GM12878 (cell line): ENCODE results near the gene ROBO1. TPM values are rescaled to one million over a fixed set of nuclear protein-coding genes. Genes with fewer than 3 reads are reported as not detected.
"Not testable (repeated sequence)": the region's sequence is repeated elsewhere in the genome, so short reads cannot be mapped to it uniquely, and the experiment has no call there.

Source experiments
- ATAC-seq: fragments of 200-7000 bp; cut with Tn5 transposase; 3 replicates; pipeline ENCODE4 v1.9.1; 2020; ENCODE audit warnings: mild to moderate bottlenecking, moderate library complexity
- BruUV-seq: library from RNA; stranded (reverse); fragments of 400-500 nt; replicated peaks from 2 replicates; lab custom pipeline; 2021; lab: Mats Ljungman, UMichigan
- CTCF ChIA-PET: fragments of 300-600 bp; sonication (Branson Sonifier 250); formaldehyde crosslinking; extraction: SDS; loops from one replicate; lab custom pipeline; 2021; ENCODE audit warnings: inconsistent platforms; lab: Yijun Ruan, JAX
- POLR2A ChIA-PET: fragments of 350-600 bp; formaldehyde crosslinking; extraction: SDS; loops from one replicate; lab custom pipeline; 2021; ENCODE audit warnings: inconsistent platforms; lab: Charles Lee
- RAD21 ChIA-PET: fragments of 300-600 bp; sonication (Branson Sonifier 250); formaldehyde crosslinking; loops from one replicate; lab custom pipeline; 2023; ENCODE audit warnings: antibody characterized with exemption; ENCODE audit not compliant: unreplicated experiment; lab: Charles Lee
- SMC1A ChIA-PET: fragments of 300-600 bp; sonication (Branson Sonifier 250); formaldehyde crosslinking; loops from one replicate; lab custom pipeline; 2023; ENCODE audit not compliant: unreplicated experiment, uncharacterized antibody; lab: Charles Lee
- DNase-seq: peaks from one replicate; pipeline ENCODE4 v3.0.0-alpha.2; 2011; ENCODE audit warnings: low read depth, low spot score
- FAIRE-seq: peaks from 3 replicates; lab custom pipeline; 2011; peaks lifted over from hg19 to GRCh38; lab: Jason Lieb, UNC
- H2AFZ ChIP-seq: 2 replicates; pipeline ENCODE4 v1.6.0; 2011; ENCODE audit warnings: low read depth, low read length, control low read depth; ENCODE audit not compliant: control insufficient read depth
- H3K27ac ChIP-seq: 2 replicates; pipeline ENCODE4 v1.5.1; 2011; ENCODE audit warnings: control low read depth; ENCODE audit not compliant: control insufficient read depth, insufficient read depth
- H3K27me3 ChIP-seq, 2 experiments: replicated peaks in 1 of 2; 2 replicates each; pipeline versions ENCODE4 v1.6.0 to v1.6.1; 2011; ENCODE audit warnings: low read length in 1 of 2; ENCODE audit not compliant: control insufficient read depth in 2 of 2, insufficient read depth in 2 of 2
- H3K36me3 ChIP-seq, 2 experiments: 2 replicates each; pipeline ENCODE4 v1.5.1; 2011; ENCODE audit warnings: low read length in 1 of 2; ENCODE audit not compliant: control insufficient read depth in 2 of 2, insufficient read depth in 2 of 2
- H3K4me1 ChIP-seq: 2 replicates; pipeline ENCODE4 v1.6.1; 2011; ENCODE audit warnings: mild to moderate bottlenecking, low read length, moderate library complexity, mixed read lengths; ENCODE audit not compliant: control insufficient read depth, insufficient read depth
- H3K4me2 ChIP-seq: 2 replicates; pipeline ENCODE4 v1.6.0; 2011; ENCODE audit warnings: control low read depth; ENCODE audit not compliant: control insufficient read depth, insufficient read depth
- H3K4me3 ChIP-seq: fragments of 200-600 bp; sonication (generic); 2 replicates; pipeline ENCODE4 v1.5.1; 2016
- H3K79me2 ChIP-seq: 2 replicates; pipeline ENCODE4 v1.6.0; 2011; ENCODE audit warnings: low read length; ENCODE audit not compliant: control insufficient read depth, insufficient read depth
- H3K9ac ChIP-seq: 2 replicates; pipeline ENCODE4 v1.8.0; 2011; ENCODE audit warnings: low read length, control low read depth, mixed read lengths; ENCODE audit not compliant: control insufficient read depth, insufficient read depth
- H3K9me3 ChIP-seq: replicated peaks from 3 replicates; pipeline ENCODE4 v1.5.1; 2011; ENCODE audit warnings: mild to moderate bottlenecking, low read length; ENCODE audit not compliant: control insufficient read depth, insufficient read depth
- H4K20me1 ChIP-seq: 2 replicates; pipeline ENCODE4 v1.6.0; 2011; ENCODE audit not compliant: control insufficient read depth, insufficient read depth
- E2F8 ChIP-seq: fragments of 450-650 bp; IDR thresholded peaks from 2 replicates; pipeline ENCODE4 v1.6.1; 2018; ENCODE audit warnings: mild to moderate bottlenecking, low read depth, moderate library complexity; ENCODE audit not compliant: partially characterized antibody
- EZH2 ChIP-seq: IDR thresholded peaks from 2 replicates; pipeline ENCODE4 v1.6.1; 2012; ENCODE audit warnings: low read depth, mild to moderate bottlenecking, control low read depth, inconsistent platforms, low read length, borderline replicate concordance; ENCODE audit not compliant: control insufficient read depth
- GABPA ChIP-seq: IDR thresholded peaks from 2 replicates; pipeline ENCODE4 v1.6.1; 2014; ENCODE audit warnings: antibody characterized with exemption, low read depth, mild to moderate bottlenecking, inconsistent platforms
- MEF2B ChIP-seq: fragments of 450-650 bp; IDR thresholded peaks from 2 replicates; pipeline ENCODE4 v1.6.1; 2018; ENCODE audit warnings: mild to moderate bottlenecking, moderate library complexity; ENCODE audit not compliant: partially characterized antibody, poor library complexity, severe bottlenecking
- MTA2 ChIP-seq: fragments of 450-650 bp; IDR thresholded peaks from 2 replicates; pipeline ENCODE4 v1.6.1; 2016; ENCODE audit warnings: low read depth, mild to moderate bottlenecking, moderate library complexity
- NBN ChIP-seq: fragments of 450-650 bp; IDR thresholded peaks from 2 replicates; pipeline ENCODE4 v1.6.1; 2016
- NFYA ChIP-seq: IDR thresholded peaks from 2 replicates; pipeline ENCODE4 v1.6.1; 2011; ENCODE audit warnings: low read depth, mild to moderate bottlenecking, low read length, improper control_type of control experiment, borderline replicate concordance
- NR2F1 ChIP-seq: fragments of 450-650 bp; conservative IDR thresholded peaks from 2 replicates; pipeline ENCODE4 v1.6.1; 2017; ENCODE audit warnings: mild to moderate bottlenecking
- NRF1 ChIP-seq: conservative IDR thresholded peaks from 2 replicates; pipeline ENCODE4 v1.6.1; 2011; ENCODE audit warnings: mild to moderate bottlenecking, low read depth, low read length, improper control_type of control experiment
- TBL1XR1 ChIP-seq: IDR thresholded peaks from 2 replicates; pipeline ENCODE4 v1.6.1; 2012; ENCODE audit warnings: low read depth, low read length, improper control_type of control experiment
- WRNIP1 ChIP-seq: IDR thresholded peaks from 2 replicates; pipeline ENCODE4 v1.6.1; 2011; ENCODE audit warnings: low read depth, low read length, improper control_type of control experiment, borderline replicate concordance
- YBX1 ChIP-seq: fragments of 450-650 bp; IDR thresholded peaks from 2 replicates; pipeline ENCODE4 v1.6.1; 2016; ENCODE audit warnings: antibody characterized with exemption
- ZBTB33 ChIP-seq: fragments of 450-650 bp; IDR thresholded peaks from 2 replicates; pipeline ENCODE4 v1.6.1; 2017; ENCODE audit warnings: mild to moderate bottlenecking
- WGBS: methylation state at CpG from one replicate; pipeline ENCODE4 v1.1.6; 2016; ENCODE audit warnings: low lambda C conversion rate; ENCODE audit not compliant: insufficient replicate concordance, insufficient coverage; ENCODE audit errors: missing lambda C conversion rate; 5-methylcytosine and 5-hydroxymethylcytosine counted together
- in situ Hi-C: fragments of 300-500 bp; cut with MboI; formaldehyde crosslinking; loops from 9 replicates; pipeline ENCODE4 v1.14.3; 2018; ENCODE audit warnings: mixed read lengths
- intact Hi-C: fragments of 100-400 bp; cut with micrococcal nuclease; formaldehyde crosslinking; loops from one replicate; pipeline ENCODE4 v1.14.2; 2022; ENCODE audit not compliant: unreplicated experiment
- polyA plus RNA-seq, 11 experiments: library from polyadenylated mRNA; depleted of rRNA in 4 of 11; unstranded in 6 of 11; stranded (reverse) in 5 of 11; fragments of >200 nt; fragmentation: Nextera tagmentation in 4 of 11; fragmentation: Illumina TruSeq in 1 of 11; extraction: Ambion mirVana in 4 of 11; extraction: Trizol in 1 of 11; gene quantifications; 1 replicate in 1 of 11; 2 replicates in 10 of 11; pipeline versions ENCODE4 v1.2.1 to v1.2.3, GENCODE V29; 2011 to 2016; ENCODE audit warnings: inconsistent platforms in 2 of 11, missing spikeins in 2 of 11, low read depth in 1 of 11
- total RNA-seq, 4 experiments: library from RNA; depleted of rRNA in 3 of 4; stranded (reverse); fragments of >200 nt in 3 of 4; fragmentation: Illumina TruSeq in 1 of 4; extraction: Trizol in 1 of 4; gene quantifications; 2 replicates each; pipeline versions ENCODE4 v1.2.1 to v1.2.3, GENCODE V29; 2013 to 2021

The ROBO1 gene
- total and polyA plus RNA-seq, 10 of the 15 experiments (the other 5 are each of a cell fraction or from before 2014, with no cell fraction given), result 0.29 to 46.5 (median 1.2) TPM

GRCh38 chr3:79790177-79790576 lies 22.4 kb upstream of the ROBO1 start:
- FAIRE-seq, RAD21 ChIA-PET: not testable (repeated sequence)

GRCh38 chr3:79773291-79773690 lies 5.5 kb upstream of the ROBO1 start:
- no peaks in the 10 kb centered on the region for H3K79me2 ChIP-seq
- no peak overlapping the region for H3K9ac ChIP-seq
- no TSS peak for BruUV-seq
- 25% methylated on average over 5 of the region's 5 CpGs for WGBS
- RAD21 ChIA-PET, result no interaction called here
- FAIRE-seq, result no peak
- SMC1A ChIA-PET, result interaction anchor here (1.1 kb wide), 1 partner anchor 11 kb away, joined by 3 read pairs; no protein-coding TSS in a partner anchor
- H3K4me1 ChIP-seq, result no peaks in the 10 kb centered on the region
- POLR2A ChIA-PET, result no interaction called here
- H3K36me3 ChIP-seq, result no peaks in the 10 kb centered on the region
- DNase-seq, result no peak
- in situ Hi-C loops, result no loop called here
- H3K9me3 ChIP-seq, result no peaks in the 10 kb centered on the region
- intact Hi-C loops, result no loop called here
- H4K20me1 ChIP-seq, result no peaks in the 10 kb centered on the region
- H2AFZ ChIP-seq, result no peak overlapping the region
- ATAC-seq, result no peak
- CTCF ChIA-PET, result no interaction called here
- H3K27me3 ChIP-seq, result no peaks in the 10 kb centered on the region
- no peak overlapping the region for H3K27ac ChIP-seq
- H3K4me2 ChIP-seq, result no peak overlapping the region
- H3K4me3 ChIP-seq, result no peak overlapping the region
- TF ChIP-seq E2F8 (no peak), NBN (no peak), ZBTB33 (no peak), YBX1 (no peak), NRF1 (no peak), WRNIP1 (no peak), GABPA (no peak), NFYA (no peak), MEF2B (no peak), NR2F1 (no peak), EZH2 (no peak), MTA2 (no peak), TBL1XR1 (no peak)

More at GRCh38 chr3:79790177-79790576, 22.4 kb upstream of the ROBO1 start:
- WGBS, result 58% methylated on average over 4 of the region's 4 CpGs
- BruUV-seq, H3K4me2 ChIP-seq, POLR2A ChIA-PET, H3K9me3 ChIP-seq, H3K4me1 ChIP-seq, CTCF ChIA-PET, H3K79me2 ChIP-seq, H3K27me3 ChIP-seq, H3K4me3 ChIP-seq, H3K36me3 ChIP-seq, in situ Hi-C loops, intact Hi-C loops, ATAC-seq, H3K9ac ChIP-seq, DNase-seq, H4K20me1 ChIP-seq, SMC1A ChIA-PET, H2AFZ ChIP-seq, H3K27ac ChIP-seq: not testable (repeated sequence)
